Retina (tissue), 1 donor: Measurements from ENCODE around the gene CNP.

Experiments used
- DNase-seq: peaks from one replicate; pipeline ENCODE4 v3.0.0-alpha.2; 2016

The CNP gene

DNA sequence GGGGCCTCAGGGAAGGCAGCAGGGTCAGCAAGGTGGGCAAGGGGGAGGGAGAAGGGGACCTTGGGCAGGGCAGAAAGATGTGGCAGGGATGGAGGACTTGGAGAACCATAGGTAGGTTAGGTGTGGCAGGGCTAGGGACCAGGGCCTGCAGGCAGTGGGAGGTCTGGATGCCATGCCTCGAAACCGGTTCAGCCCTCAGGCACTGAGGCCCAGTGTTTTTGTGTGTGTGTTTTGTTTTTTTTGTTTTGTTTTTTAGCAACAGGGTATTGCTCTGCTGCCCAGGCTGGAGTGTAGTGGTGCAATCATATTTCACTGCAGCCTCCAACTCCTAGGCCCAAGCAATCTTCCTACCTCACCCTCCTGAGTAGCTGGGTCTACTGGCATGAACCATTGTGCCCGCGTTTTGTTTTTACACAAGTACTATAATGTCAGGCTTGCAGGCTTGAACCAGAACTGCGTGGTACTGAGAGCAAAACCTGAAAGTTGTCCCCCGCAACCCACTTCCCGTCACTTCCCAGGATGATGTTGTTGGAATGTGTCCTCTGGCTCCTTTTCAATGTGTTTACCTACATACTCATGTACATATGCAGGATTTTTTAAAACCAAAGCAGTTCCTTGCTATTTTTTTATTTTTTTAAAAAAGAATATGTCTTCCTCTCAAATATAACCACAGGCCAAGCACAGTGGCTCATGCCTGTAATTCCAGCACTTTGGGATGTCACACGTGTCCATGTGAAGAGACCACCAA lies 23.8 kb upstream of the CNP start:
- DNase-seq = no peak

DNA sequence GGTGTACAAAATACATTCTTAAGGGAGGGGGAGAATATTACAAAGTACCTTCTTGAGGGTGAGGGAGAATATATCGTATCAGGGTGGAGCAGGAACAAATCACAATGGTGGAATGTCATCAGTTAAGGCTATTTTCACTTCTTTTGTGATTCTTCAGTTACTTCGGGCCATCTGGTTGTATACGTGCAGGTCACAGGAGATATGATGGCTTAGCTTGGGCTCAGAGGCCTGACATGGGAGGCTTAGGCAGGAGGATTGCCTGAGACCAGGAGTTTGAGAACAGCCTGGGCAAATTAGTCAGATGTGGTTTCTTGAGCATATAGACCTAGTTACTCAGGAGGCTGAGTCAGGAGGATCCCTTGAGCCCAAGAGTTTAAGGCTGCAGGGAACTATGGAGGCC lies 23.1 kb upstream of the CNP start:
- no peak for DNase-seq

DNA sequence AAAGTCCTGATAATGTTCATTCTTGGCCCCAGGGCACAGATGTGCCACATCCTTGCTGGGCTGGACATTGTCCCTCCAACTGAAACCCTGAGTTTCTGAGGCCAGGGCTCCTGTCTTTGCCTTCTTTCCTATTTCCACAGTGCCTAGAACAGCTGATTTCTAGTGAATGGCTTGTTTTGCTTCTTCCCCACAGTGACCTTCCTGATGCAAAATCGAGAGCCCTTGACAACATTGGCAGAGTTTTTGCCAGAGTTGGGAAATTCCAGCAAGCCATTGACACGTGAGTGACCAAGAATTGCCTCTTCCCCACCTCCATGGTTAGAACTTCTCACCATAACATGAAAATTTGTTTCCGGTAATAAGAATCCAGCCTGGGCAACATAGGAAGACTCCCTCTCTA lies 21.7 kb upstream of the CNP start:
- no peak for DNase-seq

DNA sequence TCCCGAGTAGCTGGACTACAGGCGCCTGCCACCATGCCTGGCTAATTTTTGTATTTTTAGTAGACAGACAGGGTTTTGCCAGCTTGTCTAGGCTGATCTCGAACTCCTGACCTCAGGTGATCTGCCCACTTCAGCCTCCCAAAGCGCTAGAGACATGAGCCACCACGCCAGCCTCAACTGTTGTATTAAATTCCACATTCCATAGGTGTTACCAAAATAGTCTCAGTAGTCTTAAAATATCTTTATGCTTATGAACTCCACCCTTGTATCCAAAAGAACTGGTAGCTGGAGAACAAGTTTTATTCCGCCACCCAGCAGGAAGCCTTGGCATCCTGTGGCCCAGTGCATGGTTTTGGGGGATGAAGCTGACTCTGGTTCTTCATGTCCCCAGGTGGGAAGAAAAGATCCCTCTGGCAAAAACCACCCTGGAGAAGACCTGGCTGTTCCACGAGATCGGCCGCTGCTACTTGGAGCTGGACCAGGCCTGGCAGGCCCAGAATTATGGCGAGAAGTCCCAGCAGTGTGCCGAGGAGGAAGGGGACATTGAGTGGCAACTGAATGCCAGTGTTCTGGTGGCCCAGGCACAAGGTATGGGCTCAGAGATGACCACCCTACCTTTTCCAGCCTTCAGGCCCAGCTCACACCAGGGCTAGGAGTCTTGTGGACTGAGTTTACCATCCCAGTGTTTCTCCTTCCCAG lies 17.7 kb upstream of the CNP start:
- no peak for DNase-seq

DNA sequence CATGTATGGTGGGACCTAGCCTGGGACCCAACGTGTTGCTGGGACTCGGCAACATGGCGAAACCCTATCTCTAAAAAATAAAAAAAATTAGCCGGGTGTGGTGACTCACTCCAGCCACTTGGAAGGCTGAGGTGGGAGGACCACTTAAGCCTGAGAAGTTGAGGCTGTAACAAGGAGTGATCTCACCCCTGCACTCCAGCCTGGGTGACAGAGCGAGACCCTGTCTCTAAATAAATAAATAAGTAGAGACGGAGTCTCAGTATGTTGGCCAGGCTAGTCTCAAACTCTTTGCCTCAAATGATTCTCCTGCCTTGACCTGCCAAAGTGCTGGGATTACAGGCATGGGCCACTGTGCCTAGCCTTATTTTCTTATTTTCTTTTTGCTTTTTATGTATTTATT lies 10.1 kb upstream of the CNP start:
- no peak for DNase-seq

DNA sequence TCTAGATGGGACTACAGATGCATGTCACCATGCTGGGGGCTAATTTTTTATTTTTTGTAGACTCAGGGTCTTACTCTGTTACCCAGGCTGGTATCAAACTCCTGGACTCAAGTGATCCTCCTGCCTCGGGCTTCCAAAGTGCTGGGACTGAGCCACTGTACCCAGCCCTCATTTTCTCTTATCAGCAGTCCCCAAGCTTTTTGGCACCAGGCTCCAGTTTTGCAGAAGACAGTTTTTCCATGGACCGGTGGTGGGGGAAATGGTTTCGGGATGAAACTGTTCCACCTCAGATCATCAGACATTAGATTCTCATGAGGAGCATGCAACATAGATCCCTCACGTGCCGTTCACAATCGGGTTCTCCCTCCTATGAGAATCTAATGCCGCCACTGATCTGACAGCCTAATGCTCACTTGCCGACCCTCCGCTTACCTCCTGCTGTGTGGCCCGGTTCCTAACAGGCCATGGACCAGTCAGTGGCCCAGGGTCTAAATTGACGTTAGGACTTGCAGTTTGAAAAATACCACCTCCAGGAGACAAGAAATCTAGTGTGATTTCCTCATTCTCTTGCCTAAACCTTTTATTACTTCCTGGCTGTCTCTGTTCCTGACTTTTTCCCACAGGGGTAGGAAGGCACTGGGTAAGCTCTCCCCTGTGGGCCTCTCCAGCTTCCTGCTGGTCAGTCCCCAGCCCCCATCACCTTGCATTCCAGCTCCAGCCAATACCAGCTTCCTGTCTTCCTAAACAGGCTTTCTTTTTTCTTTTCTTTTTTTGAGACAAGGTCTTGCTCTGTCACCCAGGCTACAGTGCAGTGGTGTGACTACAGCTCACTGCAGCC lies 9.3 kb upstream of the CNP start:
- DNase-seq = no peak

DNA sequence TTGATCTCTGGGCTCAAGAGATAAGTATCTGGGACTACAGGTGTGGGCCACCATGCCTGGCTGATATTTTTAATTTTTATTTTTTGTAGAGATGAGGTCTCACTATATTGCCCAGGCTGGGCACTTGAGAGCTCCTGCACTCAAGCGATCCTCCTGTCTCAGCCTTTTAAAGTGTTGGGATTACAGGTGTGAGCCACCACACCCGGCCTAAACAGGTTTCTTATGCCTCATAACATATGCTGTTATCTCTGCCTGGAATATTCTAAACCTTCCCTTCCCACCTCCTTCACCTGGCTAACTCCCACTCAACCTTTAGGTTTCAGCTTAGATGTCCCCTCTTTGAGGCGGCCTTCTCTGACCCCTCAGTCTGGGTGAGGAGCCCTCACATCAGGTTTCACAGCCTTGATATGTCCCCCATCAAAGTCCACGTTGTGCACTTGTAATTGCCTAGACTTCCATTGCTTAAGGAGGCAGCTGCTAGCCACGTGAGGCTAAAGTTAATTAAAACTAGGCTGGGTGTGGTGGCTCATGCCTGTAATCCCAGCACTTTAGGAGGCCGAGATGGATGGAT lies 8.6 kb upstream of the CNP start:
- no peak for DNase-seq

DNA sequence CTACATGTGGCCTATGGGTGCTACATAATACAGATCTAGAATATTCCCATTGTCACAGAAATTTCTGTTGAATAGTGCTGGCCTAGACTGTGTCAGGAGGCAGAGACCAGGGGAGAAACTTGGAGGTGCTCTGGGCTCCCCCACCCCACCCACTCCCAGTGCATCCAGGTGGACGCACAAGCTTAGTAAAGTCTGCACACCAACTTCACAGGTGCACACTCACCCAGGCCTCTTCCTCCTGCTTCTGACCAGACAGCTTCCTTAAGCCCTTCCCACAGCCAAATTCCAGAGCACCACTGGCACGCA lies 7.6 kb upstream of the CNP start:
- no peak for DNase-seq

DNA sequence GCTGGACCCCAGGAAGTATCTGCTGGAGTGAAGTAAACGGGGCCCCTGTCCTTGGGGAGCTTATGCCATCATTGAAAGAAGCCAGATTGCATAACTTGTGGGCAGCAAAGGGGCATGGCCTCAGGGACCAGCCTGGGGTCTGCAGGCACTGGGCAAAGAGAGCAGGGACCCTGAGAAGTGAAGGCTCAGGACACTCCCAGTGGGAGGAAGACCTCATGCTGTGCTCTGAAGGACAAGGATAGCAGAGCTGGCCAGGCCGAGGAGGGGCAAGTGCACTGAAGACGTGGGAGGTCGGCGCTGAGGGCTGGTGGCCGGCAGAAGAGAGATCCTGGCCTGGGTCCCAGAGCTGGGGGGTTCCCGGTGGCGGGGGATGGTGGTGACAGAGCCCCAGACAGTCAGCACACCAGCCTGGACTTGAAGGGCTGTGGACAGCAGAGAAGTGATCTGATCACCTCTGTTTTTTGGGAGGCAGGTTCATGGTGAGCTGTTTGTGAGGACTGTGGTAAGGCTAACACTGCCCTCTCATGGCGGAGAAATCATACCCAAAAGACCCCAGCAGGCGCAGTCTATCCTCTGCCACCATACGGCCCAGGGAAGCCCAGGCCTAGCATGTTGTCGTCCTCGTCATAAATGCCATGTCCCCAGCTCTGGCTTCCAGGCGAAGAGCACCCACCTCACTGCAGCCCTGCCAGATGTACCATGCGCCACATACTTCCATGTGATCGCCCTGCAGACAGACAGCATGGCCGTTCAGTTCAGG lies 7.1 kb upstream of the CNP start:
- peak; percentile 49 for DNase-seq

DNA sequence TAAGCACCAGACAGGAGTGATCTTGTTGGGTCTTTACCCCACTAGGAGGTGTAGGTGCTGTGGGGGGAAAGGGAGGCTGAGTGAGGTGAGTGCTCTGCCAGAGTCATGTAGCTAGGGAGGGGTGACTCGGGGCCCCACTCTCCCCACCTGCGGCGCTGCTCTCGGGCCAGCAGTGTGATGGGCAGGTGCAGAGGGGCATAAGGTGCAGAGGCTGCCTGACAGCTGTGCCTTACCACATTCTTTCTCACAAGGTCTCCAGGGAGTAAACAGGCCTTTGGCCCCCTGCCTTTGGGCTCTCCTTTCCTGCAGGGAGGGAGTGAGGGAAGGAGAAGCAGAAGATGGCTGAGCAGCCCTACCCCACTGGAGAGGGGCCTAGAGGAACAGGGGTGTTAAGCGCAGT lies 4.5 kb upstream of the CNP start:
- no peak for DNase-seq

DNA sequence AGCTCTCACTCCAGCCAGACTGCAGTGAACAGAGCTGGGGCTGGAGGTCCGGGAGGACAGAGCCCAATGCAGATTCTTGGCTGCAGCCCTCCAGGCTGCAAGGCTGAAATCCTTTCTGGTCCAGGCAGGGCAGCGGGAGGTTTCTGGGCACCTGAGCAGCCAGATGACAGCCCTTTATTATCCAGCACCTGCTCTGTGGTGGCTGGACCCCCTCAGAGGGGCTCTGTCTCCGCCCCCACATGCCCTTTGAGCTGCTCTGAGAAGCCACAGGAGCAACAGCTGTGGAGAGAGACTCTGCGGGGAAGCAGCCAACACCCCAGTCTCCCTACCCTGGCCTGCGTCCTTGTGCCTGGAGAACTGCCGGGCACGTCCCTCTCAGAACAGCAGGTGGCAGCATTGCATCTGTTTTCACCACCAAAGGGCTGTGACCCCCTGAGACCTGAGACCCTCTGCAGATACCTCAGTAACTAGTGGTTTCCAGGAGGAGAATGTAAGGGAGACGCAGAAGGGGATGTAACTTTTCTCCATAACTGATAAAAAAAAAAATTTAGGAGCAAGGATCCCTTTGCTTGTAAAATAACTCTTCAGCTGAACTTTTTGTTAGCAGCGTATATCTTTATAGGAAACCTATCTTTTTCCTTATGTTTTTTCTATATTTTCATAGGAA lies 3.7 kb upstream of the CNP start:
- DNase-seq = peak; percentile 85

DNA sequence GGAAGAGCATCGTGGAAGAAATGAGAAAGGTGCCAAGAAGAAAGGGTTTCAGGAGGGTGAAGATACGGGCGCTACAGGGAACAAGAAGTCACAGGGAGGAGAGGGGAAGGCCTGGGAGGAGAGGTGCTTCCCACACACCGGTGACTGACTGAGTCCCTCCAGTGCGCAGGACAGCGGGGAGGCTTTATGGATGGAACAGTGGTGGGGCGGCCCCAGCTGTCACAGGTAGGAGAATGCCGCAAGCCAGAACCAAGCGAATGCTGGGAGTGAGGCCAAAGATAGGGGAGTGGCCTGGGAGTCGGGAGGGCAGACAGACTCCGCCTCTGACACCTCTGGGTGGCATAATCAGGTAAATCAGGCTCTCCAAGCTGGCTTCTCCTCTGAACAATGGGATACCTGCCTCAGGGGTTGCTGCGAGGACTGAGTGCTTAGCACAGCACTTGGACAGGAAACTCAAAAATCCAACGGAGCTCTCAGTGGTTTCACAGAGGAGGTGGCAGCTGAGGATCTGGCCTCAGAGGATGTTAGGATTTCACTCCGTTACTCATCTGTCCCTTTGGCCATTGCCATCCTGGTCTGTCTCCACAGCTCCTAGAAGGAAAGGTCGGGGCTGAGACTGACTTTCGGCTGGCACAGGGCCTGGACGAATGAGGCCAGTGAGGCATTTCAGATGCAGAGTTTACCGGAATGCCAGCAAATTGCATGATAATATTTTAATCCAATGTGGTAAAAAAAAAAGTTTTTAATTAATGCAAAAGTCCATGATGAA lies 717 bp upstream of the CNP start:
- no peak for DNase-seq

DNA sequence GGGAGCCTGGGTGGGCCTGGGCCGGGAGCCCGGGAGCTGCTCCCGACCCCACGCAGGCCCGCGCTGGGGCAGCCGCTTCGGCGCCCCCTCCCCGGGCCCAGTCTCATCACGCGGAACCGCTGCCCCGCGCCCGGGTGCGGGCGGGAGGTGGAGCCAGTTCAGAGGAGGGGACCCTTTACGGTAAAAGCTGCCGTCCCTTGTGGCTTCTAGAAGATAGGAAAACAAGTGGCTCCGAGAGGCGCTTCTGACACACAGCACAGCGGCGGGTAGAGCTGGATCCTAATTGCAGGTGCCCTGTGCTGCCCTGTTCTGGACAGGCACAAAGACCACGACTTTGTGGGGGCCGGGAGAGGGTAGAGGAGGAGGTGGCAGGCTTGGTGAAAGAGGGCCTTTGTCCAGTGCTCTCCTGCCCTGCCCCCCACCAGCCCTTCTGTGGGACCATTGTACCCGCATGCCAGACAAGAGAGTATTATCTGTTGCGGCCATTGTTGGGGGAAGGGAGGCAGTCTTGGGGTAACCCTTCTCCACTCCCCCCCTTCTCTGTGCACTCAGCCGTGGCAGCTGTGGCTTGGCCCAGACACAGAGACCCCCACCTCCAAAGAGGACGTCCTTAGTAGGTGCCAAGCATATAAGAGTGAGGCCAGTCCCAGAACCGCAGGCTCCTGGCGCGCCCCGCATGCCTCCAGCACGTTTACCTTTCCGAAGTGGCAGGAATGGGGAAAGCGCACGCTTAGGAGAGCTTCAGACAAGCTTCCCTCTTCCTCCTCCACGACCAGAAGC lies 736 bp downstream of the CNP start:
- no peak for DNase-seq

DNA sequence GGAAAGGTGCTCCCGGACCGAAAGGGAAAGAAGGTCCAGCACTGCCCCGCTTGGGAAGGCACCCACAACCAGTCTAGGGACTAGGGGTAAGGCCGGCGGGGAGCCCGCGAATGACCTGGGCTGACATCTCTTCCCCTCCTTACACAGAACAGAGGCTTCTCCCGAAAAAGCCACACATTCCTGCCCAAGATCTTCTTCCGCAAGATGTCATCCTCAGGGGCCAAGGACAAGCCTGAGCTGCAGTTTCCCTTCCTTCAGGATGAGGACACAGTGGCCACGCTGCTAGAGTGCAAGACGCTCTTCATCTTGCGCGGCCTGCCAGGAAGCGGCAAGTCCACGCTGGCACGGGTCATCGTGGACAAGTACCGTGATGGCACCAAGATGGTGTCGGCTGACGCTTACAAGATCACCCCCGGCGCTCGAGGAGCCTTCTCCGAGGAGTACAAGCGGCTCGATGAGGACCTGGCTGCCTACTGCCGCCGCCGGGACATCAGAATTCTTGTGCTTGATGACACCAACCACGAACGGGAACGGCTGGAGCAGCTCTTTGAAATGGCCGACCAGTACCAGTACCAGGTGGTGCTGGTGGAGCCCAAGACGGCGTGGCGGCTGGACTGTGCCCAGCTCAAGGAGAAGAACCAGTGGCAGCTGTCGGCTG lies 1.5 kb downstream of the CNP start:
- DNase-seq = no peak

DNA sequence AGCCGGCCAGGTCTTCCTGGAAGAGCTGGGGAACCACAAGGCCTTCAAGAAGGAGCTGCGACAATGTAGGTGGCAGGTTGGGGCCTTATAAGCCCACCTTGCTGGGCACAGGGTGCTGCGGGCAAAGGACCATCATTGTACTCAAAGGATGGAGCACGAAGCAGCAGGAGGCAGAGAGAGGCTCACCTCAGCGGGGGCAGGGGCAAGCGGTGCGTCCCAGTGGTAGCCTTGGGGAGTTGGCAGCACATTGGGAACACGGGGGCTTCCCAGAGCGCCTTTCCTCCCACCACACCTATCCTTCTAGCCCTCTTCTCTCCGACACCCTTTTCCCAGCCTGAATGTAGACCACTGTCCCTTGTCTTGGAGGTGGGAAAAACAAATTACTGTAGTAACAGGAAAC lies 2.1 kb downstream of the CNP start:
- DNase-seq = no peak

DNA sequence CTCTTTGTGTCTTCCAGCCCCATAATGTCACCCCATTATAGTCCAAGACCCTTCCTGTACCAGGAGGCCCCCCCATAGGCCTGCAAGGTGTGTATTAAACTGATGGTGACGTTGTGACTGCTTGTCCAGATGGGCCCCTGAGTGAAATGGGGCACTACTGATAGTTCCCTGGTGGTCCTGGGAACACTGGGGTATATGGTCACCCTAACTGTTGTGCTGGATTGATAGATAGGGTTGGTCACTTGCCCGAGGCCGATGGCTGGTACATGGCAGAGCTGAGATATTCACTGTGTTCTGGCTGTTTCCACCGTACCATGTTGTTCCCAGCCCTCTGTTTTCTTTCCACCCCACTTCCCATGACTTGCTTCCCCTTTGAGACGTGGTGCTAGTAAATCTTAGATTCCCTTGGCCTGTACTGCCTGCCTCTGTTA lies 4.3 kb downstream of the CNP start:
- DNase-seq = no peak

DNA sequence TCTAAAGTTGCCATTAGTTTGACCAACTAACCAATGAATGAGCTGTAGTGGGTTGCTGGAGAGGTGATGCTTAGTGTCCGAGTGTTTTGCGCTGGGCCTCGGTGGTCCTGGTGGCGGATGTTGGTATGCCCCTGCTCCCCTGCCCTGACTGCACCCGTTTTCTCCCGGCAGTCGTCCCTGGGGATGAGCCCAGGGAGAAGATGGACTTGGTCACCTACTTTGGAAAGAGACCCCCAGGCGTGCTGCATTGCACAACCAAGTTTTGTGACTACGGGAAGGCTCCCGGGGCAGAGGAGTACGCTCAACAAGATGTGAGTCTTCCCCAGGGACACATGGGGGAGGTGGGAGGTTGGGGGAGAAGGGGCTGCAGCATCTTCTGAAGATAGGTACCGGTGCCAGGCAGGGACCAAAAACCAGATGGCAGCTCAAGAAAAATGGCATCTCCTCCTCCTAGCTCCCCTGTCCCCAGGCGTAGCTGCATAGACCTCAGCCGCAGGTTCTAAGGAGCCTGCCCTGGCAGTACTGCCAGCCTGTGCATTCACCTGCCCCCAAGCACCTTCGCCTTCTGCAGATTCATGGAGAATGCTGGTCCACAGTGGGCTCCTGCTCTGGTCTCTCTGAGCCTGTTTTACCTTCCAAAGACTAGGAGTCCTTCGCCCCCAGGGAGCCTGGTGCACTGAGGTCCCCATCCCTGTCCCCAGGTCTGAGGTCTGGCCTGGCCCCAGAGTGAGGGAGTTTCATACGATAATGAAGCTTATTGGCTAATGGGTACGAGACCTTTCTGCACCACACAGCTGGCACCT lies 5.3 kb downstream of the CNP start:
- no peak for DNase-seq

DNA sequence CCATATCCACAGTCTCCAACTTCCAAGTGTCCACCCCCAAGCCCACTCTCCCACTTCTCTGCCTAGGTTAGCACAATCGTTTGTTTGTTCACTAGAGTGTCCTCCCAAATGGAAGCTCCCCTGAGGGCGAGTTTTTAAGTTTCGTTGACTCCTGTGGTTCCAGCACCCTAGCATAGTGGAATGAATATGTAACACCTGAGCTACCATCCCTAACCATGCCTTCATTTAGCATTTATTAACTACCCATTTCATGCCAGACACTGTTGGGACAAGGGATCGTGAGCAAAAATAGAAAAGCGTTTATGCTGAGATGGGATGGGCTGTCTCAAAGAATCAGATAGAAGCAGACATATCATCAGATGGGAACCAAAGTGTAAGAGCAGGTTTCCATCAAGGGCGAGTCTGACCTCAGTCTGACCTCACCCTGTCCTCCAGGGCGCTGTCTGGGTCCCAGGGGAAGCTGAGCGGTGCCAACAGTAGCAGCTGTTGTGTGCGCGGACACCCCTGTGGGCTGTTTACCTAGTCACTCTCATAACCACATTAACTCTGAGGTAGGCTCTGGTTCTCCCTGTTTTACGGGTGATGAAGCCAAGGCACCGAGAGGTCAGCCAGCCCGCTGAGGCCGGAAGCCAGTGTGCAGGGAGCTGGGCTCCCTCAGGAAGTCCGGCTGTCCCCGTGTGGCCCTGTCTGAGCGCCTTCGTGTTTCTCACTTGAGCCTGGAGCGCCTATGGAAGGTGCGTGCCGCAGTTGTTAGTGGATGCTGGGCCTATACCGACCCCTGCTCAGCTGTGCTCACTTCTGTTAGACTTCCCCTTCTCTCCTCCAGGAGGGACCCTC lies 6.2 kb downstream of the CNP start:
- DNase-seq = no peak
